Activated CD4-positive, CD25-positive, alpha-beta regulatory T cell treated with anti-CD3 and anti-CD28 coated beads, Interleukin-2, amount 50 U/mL, for 72 hours (primary cell): ENCODE data around the gene VENTX.

Experiments
- DNase-seq: peaks from one replicate; pipeline ENCODE4 v3.0.0; 2021

VENTX gene

GRCh38 chr10:133202778-133203651 is 34.6 kb upstream of the VENTX start:
- no peak for DNase-seq

- DNase-seq = no peak
Observed at GRCh38 chr10:133203652-133204195, 33.9 kb upstream of the VENTX start.

GRCh38 chr10:133204226-133205015 is 33.2 kb upstream of the VENTX start:
- DNase-seq = no peak

DNA sequence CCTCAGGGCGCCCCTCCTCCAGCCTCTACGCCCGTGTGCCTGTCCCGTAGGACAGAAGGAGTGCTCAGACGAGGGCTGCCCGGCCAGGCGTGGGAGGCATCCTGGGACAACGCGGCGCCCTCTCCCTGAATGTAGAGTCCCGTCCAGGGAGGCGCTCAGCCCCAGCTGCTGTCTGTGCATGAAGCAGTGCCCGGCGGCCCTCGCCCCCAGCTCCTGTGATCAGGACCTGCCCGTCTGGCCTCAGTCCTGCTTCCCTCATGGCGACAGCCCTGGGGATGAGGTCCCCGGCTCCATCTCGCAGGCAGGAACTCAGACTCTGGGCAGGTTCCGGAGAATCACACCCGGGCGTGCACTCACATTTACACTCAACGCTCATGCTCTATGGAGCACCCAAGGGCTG is 32.5 kb upstream of the VENTX start:
- no peak for DNase-seq

- DNase-seq = no peak
Observed at GRCh38 chr10:133206356-133207040, 31.2 kb upstream of the VENTX start.

DNA sequence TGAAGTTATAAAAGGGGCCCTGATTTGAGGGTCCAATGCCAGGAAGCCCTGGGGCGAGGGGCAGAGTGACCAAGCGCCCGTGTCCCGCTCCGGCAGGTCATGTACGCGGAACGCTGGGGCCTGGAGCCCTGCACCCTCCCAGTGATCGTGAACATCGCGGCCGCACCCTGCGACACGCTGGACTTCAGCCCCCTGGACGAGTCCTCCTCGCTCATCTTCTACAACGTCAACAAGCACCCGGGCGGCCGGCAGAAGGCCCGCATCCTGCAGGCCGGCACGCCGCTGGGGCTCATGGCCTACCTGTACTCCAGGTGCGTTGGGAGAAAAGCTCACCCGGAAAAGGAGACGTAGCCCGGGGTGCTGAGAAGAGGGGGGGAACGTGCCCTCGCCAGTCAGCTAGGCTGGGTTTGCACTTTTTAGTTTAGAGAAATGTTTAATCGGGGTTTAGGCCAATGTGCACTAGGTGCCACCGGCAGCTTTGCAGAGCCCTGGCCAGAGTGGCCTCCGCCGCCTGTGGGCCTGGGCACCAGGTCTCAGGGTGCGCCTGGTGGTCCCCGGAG is 30.5 kb upstream of the VENTX start:
- DNase-seq = no peak

DNA sequence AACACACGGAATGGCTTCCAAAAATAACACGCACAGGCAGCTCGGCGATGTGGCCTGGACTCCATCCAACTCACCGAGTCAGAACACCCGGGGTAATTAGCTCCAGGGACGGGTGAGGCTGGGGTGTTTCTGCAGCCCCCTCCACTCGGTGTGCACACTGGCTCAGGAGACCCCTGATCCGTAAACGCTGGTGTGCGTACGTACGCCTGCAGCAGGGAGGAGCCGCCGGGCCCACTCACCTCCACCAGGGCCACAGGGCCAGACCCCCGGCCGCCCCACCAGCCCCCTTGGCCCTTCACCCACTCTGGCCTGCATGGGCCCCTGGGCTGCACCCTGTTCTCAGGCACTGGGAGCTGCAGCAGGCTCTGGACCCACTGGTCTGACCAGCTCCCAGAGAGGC is 30.0 kb upstream of the VENTX start:
- no peak for DNase-seq

DNA sequence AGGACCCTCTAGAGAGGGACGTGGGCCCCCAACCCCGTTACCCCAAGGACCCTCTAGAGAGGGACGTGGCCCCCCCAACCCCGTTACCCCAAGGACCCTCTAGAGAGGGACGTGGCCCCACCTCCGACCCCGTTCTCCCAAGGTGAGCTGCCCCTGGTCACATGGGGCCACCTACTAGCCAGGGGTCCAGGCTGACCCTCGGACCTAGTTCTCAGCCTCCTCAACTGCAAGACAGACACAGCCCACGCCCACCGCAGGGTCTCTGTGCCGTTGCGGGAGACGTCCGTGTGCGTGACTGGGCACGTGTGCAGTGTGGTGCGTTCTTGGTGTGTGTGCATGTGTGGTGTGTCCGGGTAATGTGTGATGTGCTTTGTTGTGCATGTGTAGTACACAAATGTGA is 29.2 kb upstream of the VENTX start:
- DNase-seq = no peak

DNA sequence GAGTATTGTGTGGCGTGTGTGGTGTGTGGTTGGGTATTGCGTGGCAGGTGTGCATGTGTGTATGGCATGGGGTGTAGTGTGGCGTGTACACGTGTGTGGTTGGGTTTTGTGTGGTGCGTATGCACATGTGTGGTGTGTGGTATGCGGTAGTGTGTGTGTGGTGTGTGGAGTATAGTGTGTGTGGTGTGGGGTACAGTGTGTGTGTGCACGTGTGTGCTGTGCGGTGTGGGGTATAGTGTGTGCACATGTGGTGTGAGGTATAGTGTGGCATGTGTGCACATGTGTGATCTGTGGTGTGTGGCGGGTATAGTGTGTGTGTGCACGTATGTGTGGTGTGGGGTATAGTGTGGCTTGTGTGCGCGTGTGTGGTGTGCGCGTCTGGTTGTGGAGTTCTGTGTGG is 28.5 kb upstream of the VENTX start:
- DNase-seq = no peak

DNA sequence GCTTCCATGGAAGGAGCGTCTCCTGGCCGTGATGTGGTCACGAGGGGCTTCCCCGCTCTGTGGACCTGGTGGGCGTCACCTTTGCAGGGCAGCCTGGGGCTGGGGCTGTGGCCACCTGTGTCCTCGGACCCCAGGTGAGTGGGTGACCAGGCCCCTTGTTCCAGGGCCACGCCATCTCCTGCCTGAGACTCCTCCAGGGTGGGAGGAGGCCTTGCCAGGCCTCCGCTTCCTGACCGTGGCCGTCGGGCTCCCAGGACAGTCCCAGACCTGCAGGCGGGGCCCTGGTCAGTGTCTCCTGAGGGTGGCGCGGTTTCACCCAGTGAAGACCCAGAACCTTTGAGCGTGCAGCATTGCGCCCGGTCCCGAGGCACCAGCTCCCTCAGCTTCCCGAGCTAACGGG is 28.0 kb upstream of the VENTX start:
- DNase-seq = no peak

DNA sequence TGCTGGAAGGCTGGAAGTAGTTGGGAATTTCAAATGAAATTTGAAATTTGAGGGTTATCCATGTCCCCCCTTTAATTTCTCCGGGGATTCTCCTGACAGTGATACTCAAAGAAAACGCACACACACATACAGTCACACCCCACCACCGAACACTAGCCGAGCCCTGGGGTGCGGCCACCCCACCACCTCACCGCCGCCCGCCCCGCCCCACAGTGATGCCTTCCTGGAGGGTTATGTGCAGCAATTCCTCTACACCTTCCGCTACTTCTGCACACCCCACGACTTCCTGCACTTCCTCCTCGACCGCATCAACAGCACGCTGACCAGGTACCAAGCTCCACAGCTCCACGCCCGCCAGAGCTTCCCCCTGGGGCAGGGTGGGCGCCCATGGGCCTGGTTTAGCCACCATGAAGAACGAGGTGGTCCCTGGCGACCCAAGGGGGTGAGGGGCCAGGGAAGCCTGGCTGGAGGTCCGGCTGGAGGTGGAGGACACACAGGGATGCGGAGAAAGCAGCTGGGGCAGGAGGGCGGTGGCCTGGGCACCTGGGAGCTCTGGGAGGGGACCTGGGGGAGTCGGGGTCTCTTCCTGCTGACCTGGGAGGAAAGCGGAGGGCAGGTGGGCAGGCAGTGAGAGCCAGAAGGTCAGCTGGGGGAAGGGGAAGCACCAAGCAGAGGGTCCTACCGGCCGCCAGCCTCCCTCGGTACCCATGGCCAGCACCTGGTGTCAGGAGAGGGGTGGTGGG is 27.1 kb upstream of the VENTX start:
- DNase-seq = no peak

DNA sequence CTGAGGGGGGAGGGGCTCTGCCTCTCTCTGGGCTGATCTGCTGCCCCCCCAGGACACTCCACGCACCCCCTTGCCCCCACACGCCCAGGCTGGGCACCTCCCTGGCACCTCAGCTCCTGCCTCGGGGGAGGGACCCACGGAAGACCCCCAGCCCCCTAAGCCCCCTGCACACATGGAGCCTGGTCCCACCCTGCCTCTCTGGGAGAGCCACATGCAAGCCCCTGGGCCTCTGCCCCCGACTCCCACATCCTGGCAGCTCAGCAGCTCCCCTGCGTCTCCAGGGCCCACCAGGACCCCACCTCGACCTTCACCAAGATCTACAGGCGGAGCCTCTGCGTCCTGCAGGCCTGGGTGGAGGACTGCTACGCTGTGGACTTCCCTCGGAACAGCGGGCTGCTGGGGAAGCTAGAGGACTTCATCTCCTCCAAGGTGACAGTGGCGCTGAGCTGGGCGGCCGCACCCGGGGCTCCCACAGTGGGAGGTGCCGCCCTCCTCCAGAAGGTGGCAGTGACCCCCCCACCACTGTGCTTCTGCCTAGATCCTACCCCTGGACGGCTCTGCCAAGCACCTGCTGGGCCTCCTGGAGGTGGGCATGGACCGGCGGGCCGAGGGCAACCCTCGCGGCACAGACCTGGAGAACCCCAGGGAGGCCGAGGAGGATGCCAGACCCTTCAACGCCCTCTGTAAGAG is 26.4 kb upstream of the VENTX start:
- DNase-seq = no peak

GRCh38 chr10:133211959-133212852 is 25.4 kb upstream of the VENTX start:
- no peak for DNase-seq

DNA sequence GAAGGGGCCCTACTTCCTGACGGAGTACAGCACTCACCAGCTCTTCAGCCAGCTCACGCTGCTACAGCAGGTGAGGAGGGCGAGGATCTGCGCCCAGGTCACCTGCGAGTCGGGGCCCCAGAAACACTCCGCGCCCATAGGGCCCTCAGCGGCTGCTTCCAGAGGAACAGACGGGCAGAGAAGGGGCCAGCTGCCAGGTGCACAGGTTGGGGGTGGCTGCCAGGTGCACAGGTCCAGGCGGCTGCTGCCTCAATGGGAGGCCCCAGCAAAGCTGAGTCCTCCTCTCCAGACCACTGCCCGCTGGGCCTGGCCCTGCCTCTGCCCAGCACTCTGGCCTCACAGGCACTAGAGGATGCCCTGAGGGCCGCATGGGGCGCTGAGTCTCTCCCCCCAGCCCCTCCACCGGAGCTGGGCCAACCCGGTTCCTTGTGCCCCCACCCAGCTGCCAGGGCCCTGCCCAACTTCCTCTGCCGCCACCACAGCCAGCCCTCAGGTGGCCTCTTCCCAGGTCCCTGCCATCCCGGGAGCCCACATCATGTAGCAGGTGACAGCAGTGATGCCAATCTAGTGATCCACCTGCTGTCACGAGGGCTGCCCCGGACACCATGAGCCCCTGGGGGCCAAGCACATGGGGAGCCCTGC is 24.7 kb upstream of the VENTX start:
- no peak for DNase-seq

DNA sequence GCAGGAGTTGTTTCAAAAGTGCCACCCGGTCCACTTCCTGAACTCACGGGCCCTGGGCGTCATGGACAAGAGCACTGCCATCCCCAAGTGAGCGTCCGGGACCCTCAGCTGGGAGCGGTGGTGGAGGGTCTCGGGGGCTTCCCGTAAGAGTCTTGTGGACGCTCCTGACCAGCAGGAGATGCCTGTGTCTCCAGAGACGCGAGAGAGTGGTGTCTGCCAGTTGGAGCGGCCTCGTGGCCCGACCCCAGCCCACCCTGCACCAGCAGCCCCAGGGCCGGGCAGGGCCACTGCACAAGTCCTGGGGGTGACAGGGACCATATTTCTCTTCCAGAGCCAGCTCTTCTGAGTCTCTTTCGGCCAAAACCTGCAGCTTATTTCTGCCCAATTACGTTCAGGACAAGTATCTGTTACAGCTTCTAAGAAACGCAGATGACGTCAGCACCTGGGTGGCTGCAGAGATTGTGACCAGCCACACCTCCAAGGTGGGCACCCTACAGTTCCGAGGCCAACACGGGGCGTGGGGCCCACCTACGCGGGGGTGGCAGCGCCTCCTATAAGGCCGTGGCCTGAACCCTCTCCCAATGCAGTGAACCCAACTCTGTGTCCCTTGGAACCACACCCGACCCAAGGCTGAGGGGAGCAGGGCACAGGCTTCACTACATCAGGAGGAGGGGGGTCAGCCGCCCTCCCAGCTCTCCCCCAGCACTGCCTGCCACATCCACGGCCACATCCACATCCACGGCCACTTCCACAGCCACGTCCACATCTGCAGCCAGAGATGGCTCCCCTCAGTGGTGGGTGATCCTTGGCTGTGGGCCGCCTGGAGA is 23.8 kb upstream of the VENTX start:
- DNase-seq = no peak

- DNase-seq = no peak
Observed at GRCh38 chr10:133214468-133215410, 22.9 kb upstream of the VENTX start.

GRCh38 chr10:133215586-133215985 is 22.1 kb upstream of the VENTX start:
- DNase-seq = no peak

GRCh38 chr10:133216776-133217175 is 20.9 kb upstream of the VENTX start:
- DNase-seq = no peak
